A549 (cell line): Measurements from ENCODE around the gene RASD2. TPM values are rescaled to one million over a fixed set of nuclear protein-coding genes. Genes with fewer than 3 reads are reported as not detected.

Source experiments
- ATAC-seq, 2 experiments: fragments of 200-7000 bp in 1 of 2; fragments of >200 bp in 1 of 2; cut with Nextera tagmentation in 1 of 2; cut with Tn5 transposase in 1 of 2; 3 replicates each; pipeline versions ENCODE4 v1.8.0 to v1.9.1; 2018 to 2020; ENCODE audit warnings: mild to moderate bottlenecking in 1 of 2, moderate library complexity in 1 of 2
- CTCF ChIA-PET: fragments of 300-600 bp; sonication (Branson Sonifier 250); formaldehyde crosslinking; extraction: SDS; loops from one replicate; lab custom pipeline; 2021; ENCODE audit warnings: antibody characterized with exemption, inconsistent platforms; lab: Yijun Ruan, JAX
- POLR2A ChIA-PET: fragments of 350-600 bp; formaldehyde crosslinking; extraction: SDS; loops from one replicate; lab custom pipeline; 2021; ENCODE audit warnings: antibody characterized with exemption, inconsistent platforms; lab: Yijun Ruan, JAX
- DNase-seq, 2 experiments: peaks; one replicate each; pipeline versions ENCODE4 v3.0.0 to v3.0.0-alpha.2; 2011 to 2016; ENCODE audit warnings: low read depth in 1 of 2, low spot score in 1 of 2
- FAIRE-seq: peaks from 2 replicates; lab custom pipeline; 2011; peaks lifted over from hg19 to GRCh38; lab: Jason Lieb, UNC
- H3K27ac ChIP-seq, 2 experiments: fragments of >200 bp; sonication (Bioruptor Twin); formaldehyde crosslinking; 3 replicates each; pipeline ENCODE4 v1.5.1; 2016 to 2017
- H3K4me1 ChIP-seq: fragments of >200 bp; sonication (Bioruptor Twin); formaldehyde crosslinking; 3 replicates; pipeline ENCODE4 v1.6.1; 2016
- H3K4me2 ChIP-seq: fragments of >200 bp; sonication (Bioruptor Twin); formaldehyde crosslinking; 3 replicates; pipeline ENCODE4 v1.6.1; 2016
- H3K4me3 ChIP-seq: fragments of >200 bp; sonication (Bioruptor Twin); formaldehyde crosslinking; 3 replicates; pipeline ENCODE4 v1.5.1; 2016
- H3K9me3 ChIP-seq: fragments of >200 bp; sonication (Bioruptor Twin); formaldehyde crosslinking; 3 replicates; pipeline ENCODE4 v1.6.1; 2016
- ATOH8 ChIP-seq: fragments of 250-450 bp; sonication (Bioruptor Pico); IDR thresholded peaks from 2 replicates; pipeline ENCODE4 v1.5.0; 2020; ENCODE audit warnings: low read depth, mild to moderate bottlenecking, moderate library complexity
- BCL3 ChIP-seq: fragments of >200 bp; sonication (Bioruptor Twin); formaldehyde crosslinking; IDR thresholded peaks from 3 replicates; pipeline ENCODE4 v1.6.1; 2016
- BHLHE40 ChIP-seq: IDR thresholded peaks from 2 replicates; pipeline ENCODE4 v1.6.1; 2012; ENCODE audit warnings: low read depth, low read length, inconsistent platforms
- CBX8 ChIP-seq: fragments of 200-600 bp; sonication (generic); IDR thresholded peaks from 2 replicates; pipeline ENCODE4 v1.6.1; 2016
- EHF ChIP-seq: fragments of 250-450 bp; sonication (Bioruptor Pico); IDR thresholded peaks from 2 replicates; pipeline ENCODE4 v1.5.0; 2020; ENCODE audit warnings: mild to moderate bottlenecking
- ELK1 ChIP-seq: fragments of 150-350 bp; IDR thresholded peaks from 2 replicates; pipeline ENCODE4 v1.6.1; 2014; ENCODE audit warnings: low read depth, mild to moderate bottlenecking, low read length
- FOXS1 ChIP-seq: fragments of 250-450 bp; sonication (Bioruptor Pico); IDR thresholded peaks from 2 replicates; pipeline ENCODE4 v1.5.0; 2020; ENCODE audit warnings: mild to moderate bottlenecking, moderate library complexity
- HES2 ChIP-seq: fragments of >200 bp; sonication (Bioruptor Twin); formaldehyde crosslinking; IDR thresholded peaks from 2 replicates; pipeline ENCODE4 v1.6.1; 2016
- JUNB ChIP-seq: fragments of >200 bp; sonication (Bioruptor Twin); formaldehyde crosslinking; IDR thresholded peaks from 2 replicates; pipeline ENCODE4 v1.6.1; 2016
- KDM5A ChIP-seq: fragments of 200-600 bp; sonication (generic); IDR thresholded peaks from 2 replicates; pipeline ENCODE4 v1.6.1; 2016; ENCODE audit warnings: antibody characterized with exemption, mild to moderate bottlenecking
- MAX ChIP-seq: IDR thresholded peaks from 2 replicates; pipeline ENCODE4 v1.6.1; 2012
- MAZ ChIP-seq: fragments of 150-350 bp; IDR thresholded peaks from 2 replicates; pipeline ENCODE4 v1.6.1; 2014; ENCODE audit warnings: antibody characterized with exemption, low read depth, low read length, borderline replicate concordance
- MYC ChIP-seq: IDR thresholded peaks from 2 replicates; pipeline ENCODE4 v1.6.1; 2012; ENCODE audit warnings: mild to moderate bottlenecking, inconsistent platforms, low read length, improper control_type of control experiment, borderline replicate concordance
- NPAS2 ChIP-seq: fragments of 250-450 bp; sonication (Bioruptor Pico); IDR thresholded peaks from 2 replicates; pipeline ENCODE4 v1.8.0; 2022; ENCODE audit warnings: mild to moderate bottlenecking, moderate library complexity, borderline replicate concordance
- NR3C1 ChIP-seq: fragments of >200 bp; sonication (Bioruptor Twin); formaldehyde crosslinking; IDR thresholded peaks from 3 replicates; pipeline ENCODE4 v1.6.1; 2017
- PBX3 ChIP-seq: IDR thresholded peaks from 2 replicates; pipeline ENCODE4 v1.6.1; 2012
- POLR2A ChIP-seq: IDR thresholded peaks from 2 replicates; pipeline ENCODE4 v1.6.1; 2012; ENCODE audit warnings: mild to moderate bottlenecking, low read length
- POLR2AphosphoS2 ChIP-seq: conservative IDR thresholded peaks from 2 replicates; pipeline ENCODE4 v1.6.1; 2012; ENCODE audit warnings: low read length, improper control_type of control experiment, inconsistent platforms
- REST ChIP-seq: fragments of 200-600 bp; sonication (generic); IDR thresholded peaks from 2 replicates; pipeline ENCODE4 v1.6.1; 2016; ENCODE audit warnings: antibody characterized with exemption, mild to moderate bottlenecking, moderate library complexity
- RNF2 ChIP-seq: fragments of 200-600 bp; sonication (generic); IDR thresholded peaks from 2 replicates; pipeline ENCODE4 v1.6.1; 2016; ENCODE audit warnings: low read depth, mild to moderate bottlenecking, antibody characterized with exemption, moderate library complexity, borderline replicate concordance
- ZNF302 ChIP-seq: fragments of 250-450 bp; sonication (Bioruptor Pico); IDR thresholded peaks from 2 replicates; pipeline ENCODE4 v1.9.0; 2021; ENCODE audit warnings: inconsistent platforms, mild to moderate bottlenecking, moderate library complexity
- WGBS: methylation state at CpG from one replicate; pipeline ENCODE4 v1.1.6; 2017; ENCODE audit errors: missing lambda C conversion rate; 5-methylcytosine and 5-hydroxymethylcytosine counted together
- polyA plus RNA-seq, 4 experiments: library from polyadenylated mRNA; depleted of rRNA in 3 of 4; stranded (reverse); fragments of >200 nt; fragmentation: RNase III in 1 of 4; extraction: RNeasy Plus Mini Kit Qiagen cat#74134 plus additional on column Dnase treatment in 1 of 4; gene quantifications; 2 replicates in 3 of 4; 3 replicates in 1 of 4; pipeline ENCODE4 v1.2.3, GENCODE V29; 2011 to 2017

Gene RASD2
- polyA plus RNA-seq, 2 of the 4 experiments (the other 2 are of a cell fraction), result 0.61 to 1.2 TPM

- TF ChIP-seq REST (no peak), KDM5A (no peak), NR3C1 (no peak)
Observed at GRCh38 chr22:35517769-35518530, 22.7 kb upstream of the RASD2 start (continued).

- POLR2A ChIA-PET, result no interaction called here
- H3K4me3 ChIP-seq, result no peak overlapping the region
- TF ChIP-seq ELK1 (no peak), EHF (no peak), JUNB (no peak), POLR2A (no peak), ZNF302 (CRISPR knock-in tag) (no peak), REST (no peak), BHLHE40 (no peak), RNF2 (no peak)
- H3K9me3 ChIP-seq, result no peaks in the 10 kb centered on the region
- 0 out of 3 replicates have a peak, but pooled peaks cover 5% of the 10 kb centered on the region for H3K4me1 ChIP-seq
- DNase-seq (no peak), ATAC-seq (no peak), FAIRE-seq (no peak)
- H3K4me2 ChIP-seq, result no peak overlapping the region
- CTCF ChIA-PET, result interaction anchor here (1.4 kb wide), 1 partner anchor 64 kb away, joined by 3 read pairs; no protein-coding TSS in a partner anchor
- WGBS, result 87% methylated on average over 5 of the region's 7 CpGs
- no peak overlapping the region for H3K27ac ChIP-seq
Observed at GRCh38 chr22:35518811-35519210, 21.8 kb upstream of the RASD2 start.

GRCh38 chr22:35519306-35520000 lies 21.2 kb upstream of the RASD2 start:
- Histone ChIP-seq H3K9me3 (no peaks in the 10 kb centered on the region), H3K4me3 (no peak overlapping the region), H3K4me2 (no peak overlapping the region), H3K27ac (no peak overlapping the region), H3K4me1 (0 out of 3 replicates have a peak, but pooled peaks cover 5% of the 10 kb centered on the region)
- no peak for DNase-seq
- POLR2A ChIA-PET, result no interaction called here
- 79% methylated on average over 9 of the region's 9 CpGs for WGBS
- CTCF ChIA-PET, result interaction anchor here (1.4 kb wide), 1 partner anchor 64 kb away, joined by 3 read pairs; no protein-coding TSS in a partner anchor
- FAIRE-seq, result no peak
- no peak for ATAC-seq
- no peak for TF ChIP-seq ZNF302 (CRISPR knock-in tag)
- TF ChIP-seq PBX3, result no peak
- no peak for TF ChIP-seq CBX8
- no peak for TF ChIP-seq EHF
- TF ChIP-seq BCL3, result no peak
- no peak for TF ChIP-seq FOXS1 (CRISPR knock-in tag)
- TF ChIP-seq HES2, result no peak
- no peak for TF ChIP-seq MYC
- no peak for TF ChIP-seq MAZ
- no peak for TF ChIP-seq ATOH8
- no peak for TF ChIP-seq POLR2AphosphoS2
- TF ChIP-seq MAX, result no peak
- no peak for TF ChIP-seq NPAS2 (CRISPR knock-in tag)
